Adipose tissue (tissue), 3 donors: ENCODE data around the gene MYH7. TPM values are rescaled to one million over a fixed set of nuclear protein-coding genes. Genes with fewer than 3 reads are reported as not detected.

Source experiments
- H3K27ac ChIP-seq: one replicate; pipeline ENCODE4 v1.5.1; 2013; ENCODE audit warnings: low read depth, low read length
- WGBS, 3 donors: extraction: QIAGEN DNeasy Blood & Tissue Kit; methylation state at CpG; one replicate each; pipeline ENCODE4 v1.1.7; 2013; 5-methylcytosine and 5-hydroxymethylcytosine counted together
- polyA plus RNA-seq, 3 donors: library from polyadenylated mRNA; stranded (reverse); fragments of 200-250 nt; gene quantifications; one replicate each; pipeline ENCODE4 v1.2.3, GENCODE V29; 2013
- donor health status: healthy with polysubstance abuse.
- donor health status: Bipolar disorder and iron deficiency.
- donor health status: healthy.

Gene MYH7
- polyA plus RNA-seq, 3 donors: 0.07 to 6.5 (median 2.8) TPM

GRCh38 chr14:23365732-23366425 is 69.6 kb downstream of the MYH7 start:
- WGBS, 3 donors: 3 to 7% (median 3%) methylated on average over 26 to 48 of the region's 51 CpGs
- no peak overlapping the region for H3K27ac ChIP-seq

GRCh38 chr14:23365036-23365731 is 70.3 kb downstream of the MYH7 start, which contains the start of gene EFS:
Gene EFS (minus strand): TSS chr14:23365172. CDS start chr14:23365025, 147 bp downstream.
- 2 to 17% (median 3%) methylated on average over 48 to 74 of the region's 74 CpGs for WGBS, 3 donors
- peak within 1 kb of the TSS; percentile 60 for H3K27ac ChIP-seq

- peak overlapping the region; percentile 60 for H3K27ac ChIP-seq
- 23 to 67% (median 23%) methylated on average over 20 to 21 of the region's 21 CpGs for WGBS, 3 donors
Measured at GRCh38 chr14:23364164-23365035, 71.1 kb downstream of the MYH7 start.

Other genes with a start within 250 kb of the MYH7 start
- under 1 TPM in 2 of 3 donors, not detected in 1; 0.06 to 0.14 TPM for gene RNF212B, start 197.7 kb downstream of the MYH7 start, polyA plus RNA-seq
- 1 to 10 TPM; 3.5 to 6.4 (median 3.8) TPM for gene HOMEZ, start 149.5 kb downstream of the MYH7 start, polyA plus RNA-seq
- gene PPP1R3E, start 132.8 kb downstream of the MYH7 start, polyA plus RNA-seq: 10 to 100 TPM in 1 of 3 donors, 1 to 10 TPM in 2; 6.0 to 16.1 (median 6.2) TPM
- gene BCL2L2, start 128.8 kb downstream of the MYH7 start, polyA plus RNA-seq: 100 to 1,000 TPM in 1 of 3 donors, 10 to 100 TPM in 2; 37.9 to 122 (median 58.9) TPM
- gene PABPN1, start 114.2 kb downstream of the MYH7 start, polyA plus RNA-seq: 100 to 1,000 TPM in 2 of 3 donors, 10 to 100 TPM in 1; 50.4 to 124 (median 110) TPM
- gene SLC22A17, start 82.8 kb downstream of the MYH7 start, polyA plus RNA-seq: 1 to 10 TPM; 8.4 to 9.9 (median 9.5) TPM
- gene EFS, start 70.5 kb downstream of the MYH7 start, polyA plus RNA-seq: 10 to 100 TPM in 2 of 3 donors, 1 to 10 TPM in 1; 2.3 to 17.5 (median 11.1) TPM
- gene IL25, start 62.9 kb downstream of the MYH7 start, polyA plus RNA-seq: under 1 TPM in 1 of 3 donors, not detected in 2; 0.06 TPM
- under 1 TPM in 2 of 3 donors, not detected in 1; 0.26 to 0.43 TPM for gene CMTM5, start 58.6 kb downstream of the MYH7 start, polyA plus RNA-seq
- gene MYH6, start 27.4 kb downstream of the MYH7 start, polyA plus RNA-seq: 10 to 100 TPM in 1 of 3 donors, under 1 TPM in 2; 0.18 to 10.8 (median 0.56) TPM
- gene NGDN, start 34.0 kb upstream of the MYH7 start, polyA plus RNA-seq: 10 to 100 TPM; 22.2 to 50.3 (median 28.0) TPM
- gene ZFHX2, start 116.1 kb upstream of the MYH7 start, polyA plus RNA-seq: under 1 TPM; 0.35 to 0.79 (median 0.74) TPM
- 10 to 100 TPM in 2 of 3 donors, 1 to 10 TPM in 1; 8.2 to 22.1 (median 18.3) TPM for gene THTPA, start 120.6 kb upstream of the MYH7 start, polyA plus RNA-seq
- 10 to 100 TPM; 31.8 to 73.2 (median 60.2) TPM for gene AP1G2, start 132.1 kb upstream of the MYH7 start, polyA plus RNA-seq
- gene JPH4, start 143.1 kb upstream of the MYH7 start, polyA plus RNA-seq: under 1 TPM; 0.24 to 0.79 (median 0.70) TPM
- 1 to 10 TPM in 1 of 3 donors, under 1 TPM in 1, not detected in 1; 0.59 to 1.3 TPM for gene DHRS2, start 200.7 kb upstream of the MYH7 start, polyA plus RNA-seq